ENCODE data around the gene PCSK1.

- TF ChIP-seq CTCF (IDR thresholded peaks at IDR 0.05; ENCODE audit: poor library complexity) = no peak
- TF ChIP-seq EZH2 (IDR thresholded peaks at IDR 0.05; ENCODE audit: borderline replicate concordance) = no peak
Observed at GRCh38 chr5:96432216-96433065, 607 bp downstream of the PCSK1 start.
